PC-9 (cell line): ENCODE measurements around the gene MTG2. TPM values are rescaled to one million over a fixed set of nuclear protein-coding genes. Genes with fewer than 3 reads are reported as not detected.
"Not testable (repeated sequence)": the region's sequence is repeated elsewhere in the genome, so short reads cannot be mapped to it uniquely, and the experiment has no call there.

Experiments used
- BruUV-seq: library from RNA; stranded (reverse); fragments of 400-500 nt; replicated peaks from 2 replicates; lab custom pipeline; 2021; lab: Mats Ljungman, UMichigan
- CTCF ChIA-PET: fragments of 300-600 bp; sonication (Branson Sonifier 250); formaldehyde crosslinking; loops from one replicate; lab custom pipeline; 2022; ENCODE audit warnings: antibody characterized with exemption; lab: Charles Lee
- POLR2A ChIA-PET: fragments of 300-600 bp; sonication (Branson Sonifier 250); formaldehyde crosslinking; loops from one replicate; lab custom pipeline; 2022; ENCODE audit warnings: antibody characterized with exemption; ENCODE audit not compliant: unreplicated experiment; lab: Charles Lee
- DNase-seq, 2 experiments: peaks; one replicate each; pipeline versions ENCODE4 v3.0.0 to v3.0.0-alpha.2; 2015 to 2022; ENCODE audit warnings: mixed read lengths in 1 of 2
- H2AFZ ChIP-seq: fragments of 200-600 bp; sonication (generic); 2 replicates; pipeline ENCODE4 v1.8.1; 2017; ENCODE audit warnings: antibody characterized with exemption
- H3F3A ChIP-seq: fragments of 200-600 bp; sonication (generic); 2 replicates; pipeline ENCODE4 v1.8.1; 2017; ENCODE audit warnings: antibody characterized with exemption, mild to moderate bottlenecking, low read depth; ENCODE audit not compliant: insufficient read depth
- H3K27ac ChIP-seq: fragments of 200-600 bp; sonication (generic); 2 replicates; pipeline ENCODE4 v1.6.1; 2016; ENCODE audit warnings: mixed run types
- H3K27me3 ChIP-seq: fragments of 200-600 bp; sonication (generic); 2 replicates; pipeline ENCODE4 v1.6.1; 2016; ENCODE audit warnings: low read depth, mixed run types; ENCODE audit not compliant: insufficient read depth
- H3K36me3 ChIP-seq: fragments of 200-600 bp; sonication (generic); 2 replicates; pipeline ENCODE4 v1.6.1; 2016; ENCODE audit warnings: low read depth, mixed run types
- H3K4me1 ChIP-seq: fragments of 200-600 bp; sonication (generic); replicated peaks from 2 replicates; pipeline ENCODE4 v1.6.1; 2016; ENCODE audit warnings: mixed run types; ENCODE audit not compliant: insufficient read depth
- H3K4me2 ChIP-seq: fragments of 200-600 bp; sonication (generic); 2 replicates; pipeline ENCODE4 v1.6.1; 2017; ENCODE audit warnings: mixed run types
- H3K4me3 ChIP-seq: fragments of 200-600 bp; sonication (generic); 2 replicates; pipeline ENCODE4 v1.6.1; 2016; ENCODE audit warnings: mixed run types
- H3K79me2 ChIP-seq: fragments of 200-600 bp; sonication (generic); 2 replicates; pipeline ENCODE4 v1.6.1; 2017; ENCODE audit warnings: low read depth, mixed run types
- H3K9me2 ChIP-seq: fragments of 200-600 bp; sonication (generic); 2 replicates; pipeline ENCODE4 v1.8.1; 2017; ENCODE audit warnings: mild to moderate bottlenecking; ENCODE audit not compliant: insufficient read depth
- H3K9me3 ChIP-seq: fragments of 200-600 bp; sonication (generic); 2 replicates; pipeline ENCODE4 v1.8.1; 2016; ENCODE audit warnings: low read depth; ENCODE audit not compliant: insufficient read depth
- H4K20me1 ChIP-seq: fragments of 200-600 bp; sonication (generic); 2 replicates; pipeline ENCODE4 v1.8.1; 2017; ENCODE audit not compliant: insufficient read depth
- EZH2 ChIP-seq: fragments of 200-600 bp; sonication (generic); IDR thresholded peaks from 2 replicates; pipeline ENCODE4 v1.8.0; 2017; ENCODE audit warnings: antibody characterized with exemption, low read depth
- intact Hi-C: fragments of 100-400 bp; cut with micrococcal nuclease; formaldehyde crosslinking; loops from one replicate; pipeline ENCODE4 v1.10.0; 2022; ENCODE audit not compliant: unreplicated experiment
- total RNA-seq: library from RNA; stranded (reverse); gene quantifications from 2 replicates; pipeline ENCODE4 v1.2.3, GENCODE V29; 2021
- TF ChIP-seq, protein P1 (sequence below): fragments of 200-600 bp; sonication (generic); conservative IDR thresholded peaks from 2 replicates; pipeline ENCODE4 v1.6.1; 2017; ENCODE audit warnings: mixed run types, antibody characterized with exemption, mild to moderate bottlenecking, moderate library complexity

MTG2 gene
- total RNA-seq, 1 experiment from 2014 or later: 58.1 TPM

GRCh38 chr20:62146019-62146755 lies 36.6 kb upstream of the MTG2 start:
- Histone ChIP-seq H3K9me3 (no peaks in the 10 kb centered on the region), H3K4me1 (peaks cover 19% of the 10 kb centered on the region), H3F3A (peaks cover 9% of the 10 kb centered on the region; the same call in 1 of the 2 replicates), H3K79me2 (peaks cover 87% of the 10 kb centered on the region), H3K36me3 (no peaks in the 10 kb centered on the region), H2AFZ (no peak overlapping the region), H3K9me2 (no peaks in the 10 kb centered on the region), H3K27ac (no peak overlapping the region), H3K27me3 (no peaks in the 10 kb centered on the region), H3K4me3 (no peak overlapping the region), H4K20me1 (peaks cover 68% of the 10 kb centered on the region), H3K4me2 (no peak overlapping the region)
- TF ChIP-seq, protein P1, sequence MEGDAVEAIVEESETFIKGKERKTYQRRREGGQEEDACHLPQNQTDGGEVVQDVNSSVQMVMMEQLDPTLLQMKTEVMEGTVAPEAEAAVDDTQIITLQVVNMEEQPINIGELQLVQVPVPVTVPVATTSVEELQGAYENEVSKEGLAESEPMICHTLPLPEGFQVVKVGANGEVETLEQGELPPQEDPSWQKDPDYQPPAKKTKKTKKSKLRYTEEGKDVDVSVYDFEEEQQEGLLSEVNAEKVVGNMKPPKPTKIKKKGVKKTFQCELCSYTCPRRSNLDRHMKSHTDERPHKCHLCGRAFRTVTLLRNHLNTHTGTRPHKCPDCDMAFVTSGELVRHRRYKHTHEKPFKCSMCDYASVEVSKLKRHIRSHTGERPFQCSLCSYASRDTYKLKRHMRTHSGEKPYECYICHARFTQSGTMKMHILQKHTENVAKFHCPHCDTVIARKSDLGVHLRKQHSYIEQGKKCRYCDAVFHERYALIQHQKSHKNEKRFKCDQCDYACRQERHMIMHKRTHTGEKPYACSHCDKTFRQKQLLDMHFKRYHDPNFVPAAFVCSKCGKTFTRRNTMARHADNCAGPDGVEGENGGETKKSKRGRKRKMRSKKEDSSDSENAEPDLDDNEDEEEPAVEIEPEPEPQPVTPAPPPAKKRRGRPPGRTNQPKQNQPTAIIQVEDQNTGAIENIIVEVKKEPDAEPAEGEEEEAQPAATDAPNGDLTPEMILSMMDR: no peak
- TF ChIP-seq EZH2: no peak
- DNase-seq: no peak
- intact Hi-C loops: no loop called here
- ChIA-PET POLR2A (no interaction called here), CTCF (no interaction called here)
- BruUV-seq: no TSS peak

- H3F3A ChIP-seq: peaks cover 3% of the 10 kb centered on the region; the same call in 1 of the 2 replicates
- H2AFZ ChIP-seq: no peak overlapping the region
- no peak for DNase-seq
- BruUV-seq: no TSS peak
- no peaks in the 10 kb centered on the region for H3K9me3 ChIP-seq
- H4K20me1 ChIP-seq: peaks cover 59% of the 10 kb centered on the region
- no peak overlapping the region for H3K4me2 ChIP-seq
- TF ChIP-seq, protein P1: no peak
- no peak for TF ChIP-seq EZH2
- H3K4me1 ChIP-seq: peaks cover 10% of the 10 kb centered on the region
- peaks cover 86% of the 10 kb centered on the region for H3K79me2 ChIP-seq
- no peak overlapping the region for H3K27ac ChIP-seq
- ChIA-PET CTCF (no interaction called here), POLR2A (no interaction called here)
- H3K4me3 ChIP-seq: no peak overlapping the region
- H3K9me2 ChIP-seq: no peaks in the 10 kb centered on the region
- no peaks in the 10 kb centered on the region for H3K27me3 ChIP-seq
- intact Hi-C loops: no loop called here
- H3K36me3 ChIP-seq: no peaks in the 10 kb centered on the region
These were observed 35.7 kb upstream of the MTG2 start for GRCh38 chr20:62147125-62147524.

GRCh38 chr20:62147528-62147927 lies 35.3 kb upstream of the MTG2 start:
- H4K20me1 ChIP-seq: peaks cover 55% of the 10 kb centered on the region
- no peak overlapping the region for H3K4me3 ChIP-seq
- 0 out of 2 replicates have a peak, but pooled peaks cover 1% of the 10 kb centered on the region for H3K36me3 ChIP-seq
- no TSS peak for BruUV-seq
- TF ChIP-seq EZH2: no peak
- TF ChIP-seq, protein P1: no peak
- peaks cover 86% of the 10 kb centered on the region for H3K79me2 ChIP-seq
- intact Hi-C loops: no loop called here
- H3K9me3 ChIP-seq: no peaks in the 10 kb centered on the region
- no peak overlapping the region for H3K27ac ChIP-seq
- no peak for DNase-seq
- no peaks in the 10 kb centered on the region for H3K27me3 ChIP-seq
- H3K4me2 ChIP-seq: no peak overlapping the region
- no peaks in the 10 kb centered on the region for H3K9me2 ChIP-seq
- ChIA-PET POLR2A (no interaction called here), CTCF (no interaction called here)
- H3K4me1 ChIP-seq: peaks cover 10% of the 10 kb centered on the region
- H2AFZ ChIP-seq: no peak overlapping the region
- no peaks in the 10 kb centered on the region for H3F3A ChIP-seq

DNA sequence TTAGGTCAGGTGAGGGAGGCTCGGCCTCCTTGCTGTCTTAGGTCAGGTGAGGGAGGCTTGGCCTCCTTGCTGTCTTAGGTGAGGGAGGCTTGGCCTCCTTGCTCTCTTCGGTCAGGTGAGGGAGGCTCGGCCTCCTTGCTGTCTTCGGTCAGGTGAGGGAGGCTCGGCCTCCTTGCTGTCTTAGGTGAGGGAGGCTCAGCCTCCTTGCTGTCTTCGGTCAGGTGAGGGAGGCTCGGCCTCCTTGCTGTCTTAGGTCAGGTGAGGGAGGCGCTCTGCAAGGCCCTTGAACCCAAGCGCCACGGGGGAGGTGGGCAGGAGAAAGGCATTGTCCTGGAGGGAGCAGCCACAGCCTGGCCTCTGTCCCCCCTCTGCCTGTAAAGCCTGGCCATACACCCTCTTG lies 34.4 kb upstream of the MTG2 start:
- DNase-seq, H3F3A ChIP-seq, H3K9me2 ChIP-seq, H3K27ac ChIP-seq, H3K4me2 ChIP-seq, H3K9me3 ChIP-seq, POLR2A ChIA-PET, CTCF ChIA-PET, H3K36me3 ChIP-seq, BruUV-seq, H3K4me3 ChIP-seq, H2AFZ ChIP-seq, H3K27me3 ChIP-seq, intact Hi-C loops: not testable (repeated sequence)
- Histone ChIP-seq H3K4me1 (peaks cover 10% of the 10 kb centered on the region), H4K20me1 (peaks cover 59% of the 10 kb centered on the region), H3K79me2 (peaks cover 91% of the 10 kb centered on the region)
